NCI-H2107 treated with DMSO at 0.1 percent for 48 hours (cell line): Measurements from ENCODE around the gene RBM14.
"Not testable (repeated sequence)": the region's sequence is repeated elsewhere in the genome, so short reads cannot be mapped to it uniquely, and the experiment has no call there.

Experiments
- DNase-seq: peaks from one replicate; lab custom pipeline; 2025; ENCODE audit not compliant: unreplicated experiment; lab: John Stamatoyannopoulos, UW

The RBM14 gene

DNA sequence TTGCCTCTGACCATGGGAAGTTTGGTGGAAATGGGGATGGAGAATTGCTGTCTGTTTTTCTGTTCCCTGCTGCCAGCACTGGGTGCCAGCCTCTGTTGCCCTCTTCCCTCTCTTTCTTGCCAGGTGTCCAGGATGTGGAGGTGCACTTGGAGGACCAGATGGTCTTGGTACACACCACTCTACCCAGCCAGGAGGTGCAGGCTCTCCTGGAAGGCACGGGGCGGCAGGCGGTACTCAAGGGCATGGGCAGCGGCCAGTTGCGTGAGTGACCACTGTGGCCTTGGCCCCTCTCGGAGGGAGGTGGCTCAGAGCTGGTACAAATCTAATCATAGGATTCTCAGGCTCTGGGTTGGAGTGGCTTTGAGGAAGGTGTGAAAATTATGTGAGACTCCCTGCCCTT lies 17.4 kb upstream of the RBM14 start:
- DNase-seq = no peak

- DNase-seq = no peak
Observed at GRCh38 chr11:66600219-66600618, 16.2 kb upstream of the RBM14 start.

- no peak for DNase-seq
Observed at GRCh38 chr11:66600631-66601233, 15.7 kb upstream of the RBM14 start.

DNA sequence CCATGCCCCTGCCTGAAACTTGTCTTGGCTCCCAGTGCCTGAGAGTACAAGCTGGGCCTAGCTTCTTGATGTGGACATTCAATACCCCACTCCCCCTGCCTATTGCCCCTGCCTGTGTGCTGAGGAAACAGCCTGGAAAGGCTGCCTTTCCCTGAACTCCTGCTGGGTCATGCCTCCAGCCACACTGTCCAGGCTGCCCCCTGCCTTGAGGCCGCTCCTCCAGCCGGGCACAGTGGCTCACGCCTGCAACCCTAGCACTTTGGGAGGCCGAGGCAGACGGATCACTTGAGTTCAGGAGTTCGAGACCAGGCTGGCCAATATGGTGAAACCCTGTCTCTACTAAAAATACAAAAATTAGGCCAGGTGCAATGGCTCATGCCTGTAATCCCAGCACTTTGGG lies 13.4 kb upstream of the RBM14 start:
- DNase-seq = no peak

DNA sequence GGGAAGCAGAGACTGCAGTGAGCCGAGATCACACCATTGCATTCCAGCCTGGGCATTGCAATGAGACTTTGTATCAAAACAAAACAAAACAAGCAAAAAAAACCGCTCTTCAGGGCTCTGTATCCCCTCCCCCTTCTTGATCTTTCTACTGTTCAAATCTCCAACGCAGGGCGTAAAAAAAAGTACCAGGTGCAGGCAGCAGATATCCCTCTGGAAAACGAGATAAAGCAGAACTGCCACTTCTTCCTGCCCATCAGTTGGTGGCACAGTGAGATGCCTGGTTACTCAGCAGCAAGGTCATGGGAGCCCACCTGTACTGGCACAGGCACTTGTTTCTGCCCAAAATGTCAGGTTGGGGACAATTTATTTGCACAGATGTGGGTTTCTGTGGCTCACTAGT lies 12.3 kb upstream of the RBM14 start:
- no peak for DNase-seq

GRCh38 chr11:66606608-66607007 lies 9.8 kb upstream of the RBM14 start:
- DNase-seq = not testable (repeated sequence)

DNA sequence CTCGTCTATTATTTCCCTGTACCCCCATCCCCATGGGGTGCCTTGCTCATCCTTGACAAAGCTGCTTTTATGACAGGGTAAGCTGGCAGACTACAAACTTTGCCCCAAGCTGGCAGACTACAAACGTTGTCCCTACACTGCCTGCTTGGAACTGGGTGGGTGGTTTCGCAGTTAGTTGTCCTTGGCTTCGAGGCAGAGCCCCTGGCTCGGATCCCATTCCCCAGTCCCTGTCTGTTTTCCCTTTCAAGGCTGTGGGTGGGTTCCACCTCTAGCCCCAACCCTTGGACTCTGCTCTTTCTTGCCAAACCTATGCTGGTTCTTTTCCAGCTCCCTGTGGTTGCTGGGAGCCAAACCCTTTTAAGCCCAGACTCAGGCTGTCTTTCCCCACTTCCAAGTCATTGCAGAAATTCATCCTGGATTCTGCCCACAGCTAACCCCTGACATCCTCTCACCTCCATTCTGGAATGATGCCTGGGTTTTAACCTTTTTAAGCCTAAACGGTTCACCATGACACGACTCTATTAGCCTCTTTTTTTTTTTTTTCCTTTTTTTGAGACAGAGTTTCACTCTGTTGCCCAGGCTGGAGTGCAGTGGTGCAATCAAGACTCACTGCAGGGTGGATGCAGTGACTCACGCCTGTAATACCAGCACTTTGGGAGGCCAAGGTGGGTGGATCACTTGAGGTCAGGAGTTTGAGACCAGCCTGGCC lies 9.2 kb upstream of the RBM14 start:
- DNase-seq = no peak

DNA sequence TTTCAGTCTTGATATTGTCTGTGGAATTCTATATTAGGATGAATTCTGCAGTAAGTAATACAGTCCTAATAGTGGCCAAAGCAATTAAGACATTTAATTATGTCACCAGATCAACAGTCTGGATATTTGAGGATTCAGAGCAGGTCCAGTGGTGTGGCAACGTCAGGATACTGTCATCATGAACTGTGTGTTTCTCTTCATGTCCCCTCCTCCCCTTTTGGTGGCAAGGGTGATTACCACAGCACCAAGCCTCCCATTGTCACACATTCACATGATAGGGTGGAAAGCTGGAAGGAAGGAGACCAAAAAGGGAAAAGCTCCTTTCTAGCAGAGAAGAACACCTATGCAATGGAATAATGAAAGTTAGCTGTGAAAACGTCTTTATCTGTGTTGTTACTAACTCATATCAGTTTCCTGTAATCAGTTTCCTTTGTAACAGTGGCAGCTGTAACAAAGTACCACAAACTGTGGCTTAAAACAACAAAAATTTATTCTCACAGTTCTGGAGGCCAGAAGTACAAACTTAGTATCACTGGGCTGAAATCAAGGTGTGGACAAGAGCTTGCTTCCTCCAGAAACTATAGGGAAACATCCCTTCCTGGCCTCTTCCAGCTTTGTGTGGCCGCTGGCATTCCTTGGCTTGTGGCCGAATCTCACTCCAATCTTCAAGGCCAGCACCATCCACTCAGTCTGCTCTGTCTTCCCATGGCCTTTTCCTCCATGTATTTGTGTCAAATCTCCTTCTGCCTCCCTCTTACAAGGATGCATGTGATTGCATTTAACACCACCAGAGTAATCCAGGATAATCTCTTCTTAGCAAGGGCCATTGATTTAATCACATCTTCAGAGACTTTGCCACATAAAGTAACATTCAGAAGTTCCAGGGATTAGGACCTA lies 6.5 kb upstream of the RBM14 start:
- no peak for DNase-seq

DNA sequence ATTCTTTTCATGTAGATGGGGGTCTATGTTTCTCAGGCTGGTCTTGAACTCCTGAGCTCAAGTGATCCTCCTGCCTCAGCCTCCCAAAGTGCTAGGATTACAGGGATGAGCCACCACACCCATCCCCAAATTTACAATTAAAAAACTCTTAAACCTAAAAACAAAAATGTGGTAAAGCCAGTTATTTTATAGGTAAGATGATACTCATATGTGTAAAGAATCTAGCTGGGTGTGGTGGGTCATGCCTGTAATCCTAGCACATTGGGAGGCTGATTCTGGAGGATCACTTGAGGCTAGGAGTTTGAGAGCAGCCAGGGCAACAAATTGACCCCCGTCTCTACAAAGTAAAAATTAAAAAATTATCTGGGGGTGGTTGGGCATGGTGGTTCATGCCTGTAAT lies 4.0 kb upstream of the RBM14 start:
- DNase-seq = no peak

DNA sequence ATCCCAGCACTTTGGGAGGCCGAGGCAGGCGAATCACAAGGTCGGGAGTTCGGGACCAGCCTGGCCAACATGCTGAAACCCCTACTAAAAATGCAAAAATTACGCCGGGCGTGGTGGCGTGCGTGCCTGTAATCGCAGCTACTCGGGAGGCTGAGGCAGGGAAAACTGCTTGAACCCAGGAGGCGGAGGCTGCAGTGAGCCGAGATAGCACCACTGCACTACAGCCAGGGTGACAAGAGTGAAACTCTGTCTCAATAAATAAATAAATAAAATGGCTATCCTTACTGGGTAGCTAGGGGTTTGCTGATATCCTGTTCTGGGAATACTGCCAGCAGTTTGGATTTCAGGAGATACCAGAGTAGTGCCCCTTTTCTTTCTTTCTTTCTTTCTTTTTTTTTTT lies 2.4 kb upstream of the RBM14 start:
- no peak for DNase-seq

DNA sequence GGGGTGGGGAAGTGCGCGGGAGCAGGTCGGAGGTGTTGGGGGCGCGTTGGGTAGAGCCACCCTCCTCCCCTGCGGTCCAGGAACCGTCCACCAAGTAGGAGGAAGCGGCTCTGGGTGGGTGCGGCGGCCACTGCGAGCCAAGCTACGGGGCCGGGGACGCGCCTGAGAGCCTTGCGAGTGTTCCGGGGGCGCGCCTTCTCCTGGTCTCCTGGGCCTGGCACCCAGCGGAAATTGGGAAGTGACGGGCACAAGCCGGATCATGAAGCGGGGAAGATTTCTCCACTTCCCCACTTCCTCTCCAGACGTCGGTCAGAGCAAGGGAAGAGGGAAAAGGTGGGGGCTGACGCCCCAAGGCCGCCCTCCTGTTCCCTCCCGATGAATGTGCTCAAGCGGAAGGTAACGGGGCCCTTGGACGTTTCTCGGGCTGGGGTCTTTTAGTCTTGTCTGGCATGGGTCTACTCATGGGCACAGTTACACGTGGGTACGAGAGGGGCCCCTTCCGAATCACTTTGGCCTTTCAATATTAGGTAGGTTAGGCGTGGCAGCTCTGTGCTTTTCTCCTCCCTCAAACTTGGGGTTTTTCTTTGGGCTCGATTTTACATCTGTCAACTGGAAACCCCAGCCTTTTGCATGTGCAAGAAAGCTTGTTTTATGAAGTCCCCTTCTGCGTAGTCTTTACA lies 865 bp downstream of the RBM14 start:
- DNase-seq = no peak

GRCh38 chr11:66619080-66619554 lies 2.7 kb downstream of the RBM14 start:
- DNase-seq = no peak

DNA sequence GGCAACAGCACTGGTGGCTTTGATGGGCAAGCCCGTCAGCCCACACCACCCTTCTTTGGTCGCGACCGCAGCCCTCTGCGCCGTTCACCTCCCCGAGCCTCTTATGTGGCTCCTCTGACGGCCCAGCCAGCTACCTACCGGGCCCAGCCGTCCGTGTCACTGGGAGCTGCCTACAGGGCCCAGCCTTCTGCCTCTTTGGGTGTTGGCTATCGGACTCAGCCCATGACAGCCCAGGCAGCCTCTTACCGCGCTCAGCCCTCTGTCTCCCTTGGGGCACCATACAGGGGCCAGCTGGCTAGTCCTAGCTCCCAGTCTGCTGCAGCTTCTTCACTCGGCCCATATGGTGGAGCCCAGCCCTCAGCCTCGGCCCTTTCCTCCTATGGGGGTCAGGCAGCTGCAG lies 8.0 kb downstream of the RBM14 start:
- no peak for DNase-seq

DNA sequence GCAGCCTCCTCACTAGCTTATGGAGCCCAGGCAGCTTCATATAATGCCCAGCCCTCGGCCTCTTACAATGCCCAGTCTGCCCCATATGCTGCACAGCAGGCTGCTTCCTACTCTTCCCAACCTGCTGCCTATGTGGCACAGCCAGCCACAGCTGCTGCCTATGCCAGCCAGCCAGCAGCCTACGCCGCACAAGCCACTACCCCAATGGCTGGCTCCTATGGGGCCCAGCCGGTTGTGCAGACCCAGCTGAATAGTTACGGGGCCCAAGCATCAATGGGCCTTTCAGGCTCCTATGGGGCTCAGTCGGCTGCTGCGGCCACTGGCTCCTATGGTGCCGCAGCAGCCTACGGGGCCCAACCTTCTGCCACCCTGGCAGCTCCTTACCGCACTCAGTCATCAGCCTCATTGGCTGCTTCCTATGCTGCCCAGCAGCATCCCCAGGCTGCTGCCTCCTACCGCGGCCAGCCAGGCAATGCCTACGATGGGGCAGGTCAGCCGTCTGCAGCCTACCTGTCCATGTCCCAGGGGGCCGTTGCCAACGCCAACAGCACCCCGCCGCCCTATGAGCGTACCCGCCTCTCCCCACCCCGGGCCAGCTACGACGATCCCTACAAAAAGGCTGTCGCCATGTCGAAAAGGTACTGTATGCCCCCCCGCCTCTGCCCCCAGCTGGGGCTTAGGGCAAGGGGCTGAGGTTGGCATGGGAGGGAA lies 8.8 kb downstream of the RBM14 start:
- no peak for DNase-seq

GRCh38 chr11:66625752-66626149 lies 9.3 kb downstream of the RBM14 start:
- DNase-seq = no peak

DNA sequence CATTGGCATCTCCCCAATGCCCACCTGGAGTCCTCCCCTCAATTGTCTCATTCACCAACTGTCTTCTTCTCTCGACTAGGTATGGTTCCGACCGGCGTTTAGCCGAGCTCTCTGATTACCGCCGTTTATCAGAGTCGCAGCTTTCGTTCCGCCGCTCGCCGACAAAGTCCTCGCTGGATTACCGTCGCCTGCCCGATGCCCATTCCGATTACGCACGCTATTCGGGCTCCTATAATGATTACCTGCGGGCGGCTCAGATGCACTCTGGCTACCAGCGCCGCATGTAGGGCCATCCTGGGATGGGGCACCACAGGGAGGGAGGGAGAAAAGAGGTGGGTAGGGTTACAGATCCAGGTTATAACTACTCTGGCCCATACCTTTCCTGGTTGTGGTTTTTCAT lies 10.0 kb downstream of the RBM14 start:
- no peak for DNase-seq

DNA sequence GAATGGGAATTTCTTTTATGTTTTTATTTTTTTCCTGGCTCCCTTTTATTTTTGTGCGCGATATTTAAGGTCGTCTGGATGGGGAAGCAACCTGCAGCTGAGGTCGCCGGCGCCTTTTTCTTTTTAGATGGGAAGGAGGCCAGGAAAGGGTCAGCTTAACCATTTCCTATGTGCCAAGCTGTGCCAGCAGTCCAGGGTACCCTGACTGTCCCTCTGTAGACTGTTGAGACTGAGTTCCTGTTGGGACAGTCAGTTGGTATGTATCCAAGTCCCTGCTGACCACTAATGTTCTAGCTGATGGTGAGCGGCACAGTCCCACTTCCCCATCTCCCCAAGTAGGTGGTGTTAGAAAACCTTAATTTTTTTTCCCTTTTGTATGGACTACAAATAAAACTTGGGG lies 10.5 kb downstream of the RBM14 start:
- DNase-seq = no peak

- DNase-seq = no peak
Observed at GRCh38 chr11:66628061-66628603, 11.7 kb downstream of the RBM14 start.

DNA sequence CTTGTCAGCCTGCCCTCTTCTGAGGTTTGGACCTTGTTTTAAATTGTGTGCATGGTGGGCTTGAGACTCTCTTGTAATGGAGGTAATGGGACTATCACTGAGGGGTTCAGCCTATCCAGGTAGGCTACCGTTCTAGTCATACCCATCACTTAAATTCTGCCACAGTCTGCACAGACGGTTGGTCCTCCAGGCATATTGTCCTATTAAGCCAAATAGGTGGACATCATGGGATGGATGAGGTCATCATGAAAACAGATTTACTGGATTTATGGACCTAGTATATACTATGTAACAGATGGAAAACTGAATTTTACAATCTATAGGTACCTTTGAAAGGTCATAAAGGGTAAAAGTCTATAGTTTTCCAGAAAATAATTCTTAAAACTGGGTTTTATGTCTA lies 12.9 kb downstream of the RBM14 start:
- no peak for DNase-seq

DNA sequence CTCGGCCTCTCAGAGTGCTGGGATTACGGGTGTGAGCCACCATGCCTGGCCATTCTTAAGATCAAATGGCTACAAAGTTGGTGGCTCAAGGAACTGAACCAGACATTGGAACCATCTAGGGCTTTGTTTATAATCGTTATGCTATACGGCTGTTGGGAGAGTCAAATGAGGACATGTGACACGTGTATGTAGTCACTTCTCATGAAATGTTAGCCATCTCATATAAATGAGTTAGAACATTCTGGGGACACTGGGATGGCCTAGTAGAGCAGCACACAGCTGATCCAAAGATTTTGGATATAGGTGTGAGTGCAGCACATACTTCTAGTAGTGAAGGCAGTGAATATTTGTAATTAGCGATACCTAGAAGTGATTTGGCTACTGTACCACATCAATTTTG lies 15.5 kb downstream of the RBM14 start:
- DNase-seq = no peak
